Breast epithelium (tissue), 4 donors: ENCODE results near the gene SRSF4. TPM values are rescaled to one million over a fixed set of nuclear protein-coding genes. Genes with fewer than 3 reads are reported as not detected.
"Not testable (repeated sequence)": the region's sequence is repeated elsewhere in the genome, so short reads cannot be mapped to it uniquely, and the experiment has no call there.

Source experiments
- DNase-seq, 2 donors: peaks; one replicate each; pipeline ENCODE4 v3.0.0-alpha.2; 2019; ENCODE audit warnings: low spot score in 2 of 2
- H3K27ac ChIP-seq, 2 donors: fragments of 200-600 bp; sonication (generic) in 1 of 2; one replicate each; pipeline ENCODE4 v1.5.1; 2016 to 2019; ENCODE audit warnings: mild to moderate bottlenecking in 1 of 2
- H3K27me3 ChIP-seq, 2 donors: fragments of 200-600 bp; sonication (generic) in 1 of 2; one replicate each; pipeline versions ENCODE4 v1.5.1 to v1.6.0; 2017 to 2019; ENCODE audit warnings: control low read depth in 1 of 2, mild to moderate bottlenecking in 1 of 2
- H3K36me3 ChIP-seq: fragments of 200-600 bp; one replicate; pipeline ENCODE4 v1.5.1; 2019
- H3K4me1 ChIP-seq, 2 donors: fragments of 200-600 bp; sonication (generic); one replicate each; pipeline ENCODE4 v1.5.1; 2016 to 2019; ENCODE audit warnings: control low read depth in 1 of 2
- H3K4me3 ChIP-seq, 3 donors: fragments of 200-600 bp; sonication (generic); 1 replicate in 2 of 3; 2 replicates in 1 of 3; pipeline ENCODE4 v1.5.1; 2016 to 2019; ENCODE audit warnings: mild to moderate bottlenecking in 3 of 3, moderate library complexity in 2 of 3
- H3K9me3 ChIP-seq, 2 donors: fragments of 200-600 bp; sonication (generic) in 1 of 2; one replicate each; pipeline ENCODE4 v1.5.1; 2016 to 2019; ENCODE audit warnings: control low read depth in 1 of 2
- POLR2A ChIP-seq: fragments of 450-650 bp; IDR thresholded peaks from one replicate; pipeline ENCODE4 v1.6.1; 2016; ENCODE audit warnings: antibody characterized with exemption, mild to moderate bottlenecking, moderate library complexity
- POLR2AphosphoS5 ChIP-seq, 3 donors: sonication (generic); formaldehyde crosslinking; IDR thresholded peaks; one replicate each; pipeline ENCODE4 v1.6.1; 2017; ENCODE audit warnings: antibody characterized with exemption in 3 of 3
- intact Hi-C: fragments of 100-400 bp; cut with DNase I; formaldehyde crosslinking; loops from one replicate; pipeline ENCODE4 v1.15.1; 2023; ENCODE audit warnings: low total_unique reads
- total RNA-seq, 3 donors: library from RNA; depleted of rRNA; stranded (reverse); fragments of >200 nt; gene quantifications; one replicate each; pipeline ENCODE4 v1.1.0, GENCODE V29; 2016
- TF ChIP-seq, protein P1 (sequence below), 3 donors: fragments of 450-650 bp; IDR thresholded peaks; one replicate each; pipeline ENCODE4 v1.5.1; 2016 to 2017; ENCODE audit warnings: antibody characterized with exemption in 3 of 3, mild to moderate bottlenecking in 3 of 3, moderate library complexity in 3 of 3

The SRSF4 gene
- total RNA-seq, 3 donors from 2014 or later, result 79.7 to 86.2 (median 85.2) TPM

DNA sequence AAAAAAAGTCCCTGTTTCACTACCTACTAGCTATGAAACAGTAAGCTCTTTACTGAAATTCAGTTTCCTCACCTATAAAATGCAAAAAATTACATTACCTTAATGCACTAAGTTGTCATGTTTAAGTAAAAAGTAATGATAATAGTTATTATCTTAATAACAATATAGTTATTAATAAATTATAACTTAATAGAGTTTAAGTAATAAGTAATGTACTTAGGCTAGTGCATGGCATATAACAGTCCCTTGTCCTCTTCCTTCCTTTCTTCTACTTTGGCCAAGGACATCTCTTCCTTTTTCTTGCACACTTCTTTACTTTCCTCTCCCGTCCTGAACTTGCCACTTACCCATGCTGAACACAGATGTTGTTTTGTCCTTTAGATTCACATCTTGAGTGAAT is 67.0 kb downstream of the SRSF4 start:
- intact Hi-C loops, result no loop called here
- H3K27ac ChIP-seq, result no peak overlapping the region
- no peak for DNase-seq

DNA sequence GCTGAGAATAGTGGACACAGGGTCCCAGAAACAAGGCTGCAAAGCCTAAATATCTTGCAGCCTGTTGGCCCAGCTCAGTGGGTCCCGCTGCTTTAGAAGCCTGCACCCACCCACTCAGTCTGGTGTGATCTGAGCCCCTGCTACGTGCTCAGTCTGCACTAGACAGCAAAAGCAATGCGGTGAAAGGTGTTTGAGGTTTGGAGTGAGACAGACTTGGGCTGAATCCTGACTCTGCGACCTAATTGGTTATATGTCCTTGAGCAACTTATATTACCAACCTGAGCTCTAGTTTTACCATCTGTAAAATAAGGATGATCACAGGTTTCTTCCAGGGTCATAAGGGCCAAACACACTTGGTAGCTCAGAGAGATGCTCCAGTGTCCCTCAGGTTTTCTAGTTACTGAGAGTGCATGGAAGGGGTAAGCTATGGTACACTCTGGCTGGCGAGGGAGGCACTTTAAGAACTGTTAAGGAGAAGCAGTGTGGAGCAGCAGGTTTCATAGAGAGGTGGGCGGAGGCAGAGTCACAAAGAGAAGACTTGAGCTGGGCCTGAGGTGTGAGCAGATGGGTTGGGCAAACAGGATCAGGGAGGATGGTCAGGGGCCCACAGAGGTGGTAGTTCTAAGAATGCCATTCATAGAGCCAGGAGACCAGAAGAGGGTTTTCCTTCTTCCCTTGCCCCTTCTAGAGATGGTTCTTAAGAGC is 68.1 kb downstream of the SRSF4 start:
- Histone ChIP-seq H3K4me3 (no peak overlapping the region), H3K4me1 (no peaks in the 10 kb centered on the region), H3K36me3 (no peaks in the 10 kb centered on the region), H3K9me3 (no peaks in the 10 kb centered on the region), H3K27me3 (no peaks in the 10 kb centered on the region), H3K27ac (no peak overlapping the region)
- intact Hi-C loops, result no loop called here
- TF ChIP-seq, protein P1, sequence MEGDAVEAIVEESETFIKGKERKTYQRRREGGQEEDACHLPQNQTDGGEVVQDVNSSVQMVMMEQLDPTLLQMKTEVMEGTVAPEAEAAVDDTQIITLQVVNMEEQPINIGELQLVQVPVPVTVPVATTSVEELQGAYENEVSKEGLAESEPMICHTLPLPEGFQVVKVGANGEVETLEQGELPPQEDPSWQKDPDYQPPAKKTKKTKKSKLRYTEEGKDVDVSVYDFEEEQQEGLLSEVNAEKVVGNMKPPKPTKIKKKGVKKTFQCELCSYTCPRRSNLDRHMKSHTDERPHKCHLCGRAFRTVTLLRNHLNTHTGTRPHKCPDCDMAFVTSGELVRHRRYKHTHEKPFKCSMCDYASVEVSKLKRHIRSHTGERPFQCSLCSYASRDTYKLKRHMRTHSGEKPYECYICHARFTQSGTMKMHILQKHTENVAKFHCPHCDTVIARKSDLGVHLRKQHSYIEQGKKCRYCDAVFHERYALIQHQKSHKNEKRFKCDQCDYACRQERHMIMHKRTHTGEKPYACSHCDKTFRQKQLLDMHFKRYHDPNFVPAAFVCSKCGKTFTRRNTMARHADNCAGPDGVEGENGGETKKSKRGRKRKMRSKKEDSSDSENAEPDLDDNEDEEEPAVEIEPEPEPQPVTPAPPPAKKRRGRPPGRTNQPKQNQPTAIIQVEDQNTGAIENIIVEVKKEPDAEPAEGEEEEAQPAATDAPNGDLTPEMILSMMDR (IDR thresholded peaks at IDR 0.05), result no peak
- TF ChIP-seq POLR2A (no peak), POLR2AphosphoS5 (IDR thresholded peaks at IDR 0.05) (no peak)
- no peak for DNase-seq

More for the DNA sequence above, 67.0 kb downstream of the SRSF4 start:
- H3K9me3 ChIP-seq, result no peaks in the 10 kb centered on the region
- TF ChIP-seq POLR2A, result no peak
- no peaks in the 10 kb centered on the region for H3K36me3 ChIP-seq
- no peak overlapping the region for H3K4me3 ChIP-seq
- H3K27me3 ChIP-seq, result no peaks in the 10 kb centered on the region
- H3K4me1 ChIP-seq, result no peaks in the 10 kb centered on the region

DNA sequence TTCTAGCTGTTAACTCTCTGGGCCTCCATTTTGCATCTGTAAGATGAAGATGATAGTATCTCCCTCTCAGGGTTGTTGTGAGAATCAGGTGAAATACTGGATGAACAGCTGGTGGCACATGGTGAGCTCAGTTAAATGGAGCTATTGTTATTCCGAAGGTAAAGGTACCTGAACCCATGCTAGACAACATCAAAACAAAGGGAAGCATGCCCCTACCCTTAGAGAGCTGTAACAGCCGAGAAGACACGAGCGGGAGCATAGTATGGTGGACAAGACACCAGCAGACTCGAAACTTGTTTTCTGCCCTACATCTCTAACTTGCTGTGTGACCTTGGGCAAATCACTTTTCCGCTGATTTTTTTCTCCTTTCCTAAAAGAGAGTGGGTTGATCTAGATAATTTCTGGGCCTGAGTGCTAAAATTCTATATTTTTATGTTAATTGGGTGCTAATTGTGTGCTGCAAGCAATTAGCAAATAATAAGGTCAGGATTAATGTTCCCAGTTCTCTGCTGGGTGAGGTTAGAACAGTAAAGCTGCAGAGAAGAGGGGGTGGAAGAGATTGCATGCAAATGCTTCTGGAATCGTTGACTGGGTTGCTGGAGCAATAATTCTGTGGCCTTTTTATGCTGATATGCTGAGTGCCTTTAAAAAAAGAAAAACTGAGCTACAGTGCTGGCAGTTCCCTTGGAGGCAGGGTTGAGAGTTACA is 68.8 kb downstream of the SRSF4 start:
- no peak overlapping the region for H3K27ac ChIP-seq
- H3K27me3 ChIP-seq, result no peaks in the 10 kb centered on the region
- no peaks in the 10 kb centered on the region for H3K36me3 ChIP-seq
- intact Hi-C loops, result no loop called here
- H3K4me3 ChIP-seq, result no peak overlapping the region
- no peak for DNase-seq
- no peaks in the 10 kb centered on the region for H3K4me1 ChIP-seq
- no peaks in the 10 kb centered on the region for H3K9me3 ChIP-seq
- TF ChIP-seq POLR2A, result no peak
- TF ChIP-seq POLR2AphosphoS5 (IDR thresholded peaks at IDR 0.05), result no peak
- TF ChIP-seq, protein P1 (IDR thresholded peaks at IDR 0.05), result no peak

DNA sequence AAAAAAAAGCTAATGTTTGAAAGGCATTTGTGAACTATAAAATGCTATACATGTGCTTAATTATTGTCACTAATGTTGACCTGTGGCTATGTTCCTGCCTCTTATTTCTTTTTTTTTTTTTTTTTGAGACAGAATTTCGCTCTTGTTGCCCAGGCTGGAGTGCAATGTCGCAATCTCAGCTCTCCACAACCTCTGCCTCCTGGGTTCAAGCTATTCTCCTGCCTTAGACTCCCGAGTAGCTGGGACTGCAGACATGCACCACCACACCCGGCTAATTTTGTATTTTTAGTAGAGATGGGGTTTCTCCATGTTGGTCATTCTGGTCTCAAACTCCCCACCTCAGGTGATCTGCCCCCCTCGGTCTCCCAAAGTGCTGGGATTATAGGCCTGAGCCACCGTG is 73.7 kb downstream of the SRSF4 start:
- H3K27me3 ChIP-seq, DNase-seq, H3K9me3 ChIP-seq, H3K27ac ChIP-seq, H3K4me1 ChIP-seq, intact Hi-C loops, H3K36me3 ChIP-seq, H3K4me3 ChIP-seq: not testable (repeated sequence)

DNA sequence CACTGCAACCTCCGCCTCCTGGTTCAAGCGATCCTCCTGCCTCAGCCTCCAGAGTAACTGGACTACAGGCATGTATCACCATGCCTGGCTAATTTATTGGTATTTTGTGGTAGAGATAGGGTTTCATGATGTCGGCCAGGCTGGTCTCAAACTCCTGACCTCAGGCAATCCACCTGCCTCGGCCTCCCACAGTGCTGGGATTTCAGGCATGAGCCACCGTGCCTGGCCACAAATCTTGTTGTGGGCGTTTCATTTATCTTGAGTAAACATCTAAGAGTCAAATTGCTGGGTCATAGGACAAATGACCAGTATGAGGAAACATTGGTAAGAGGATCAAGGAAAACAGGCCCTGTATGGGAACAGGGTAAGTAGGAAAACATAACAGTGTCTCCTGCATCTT is 75.9 kb downstream of the SRSF4 start:
- no peak for DNase-seq
- H3K4me3 ChIP-seq, result no peak overlapping the region
- no peaks in the 10 kb centered on the region for H3K27me3 ChIP-seq
- TF ChIP-seq POLR2AphosphoS5 (IDR thresholded peaks at IDR 0.05) (no peak), POLR2A (no peak)
- TF ChIP-seq, protein P1 (IDR thresholded peaks at IDR 0.05), result no peak
- intact Hi-C loops, result no loop called here
- H3K9me3 ChIP-seq, result no peaks in the 10 kb centered on the region
- no peak overlapping the region for H3K27ac ChIP-seq
- H3K4me1 ChIP-seq, result no peaks in the 10 kb centered on the region
- H3K36me3 ChIP-seq, result no peaks in the 10 kb centered on the region

DNA sequence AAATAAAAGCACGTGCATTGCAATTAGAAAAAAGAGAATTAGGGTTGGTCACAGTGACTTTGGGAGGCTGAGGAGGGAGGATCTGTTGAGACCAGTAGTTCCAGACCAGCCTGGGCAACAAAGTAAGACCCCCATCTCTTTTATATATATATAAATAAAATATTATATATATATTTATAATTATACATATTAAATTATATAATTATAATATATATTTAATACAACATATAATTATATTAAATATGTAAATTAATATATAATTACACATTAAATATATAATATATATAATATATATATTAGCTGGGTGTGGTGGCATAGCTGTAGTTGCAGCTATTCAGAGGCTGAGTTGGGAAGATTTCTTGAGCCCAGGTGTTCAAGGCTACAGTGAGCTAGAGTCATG is 81.2 kb downstream of the SRSF4 start:
- intact Hi-C loops, result no loop called here
- TF ChIP-seq POLR2A (no peak), POLR2AphosphoS5 (IDR thresholded peaks at IDR 0.05) (no peak)
- TF ChIP-seq, protein P1 (IDR thresholded peaks at IDR 0.05), result no peak
- H3K4me3 ChIP-seq, result no peak overlapping the region

More for the DNA sequence above, 81.2 kb downstream of the SRSF4 start:
- H3K9me3 ChIP-seq, result no peaks in the 10 kb centered on the region
- H3K4me1 ChIP-seq, result no peaks in the 10 kb centered on the region
- no peaks in the 10 kb centered on the region for H3K27me3 ChIP-seq
- no peak overlapping the region for H3K27ac ChIP-seq
- no peak for DNase-seq
- no peaks in the 10 kb centered on the region for H3K36me3 ChIP-seq
